Upper lobe of left lung (tissue), 6 donors: Measurements from ENCODE around the gene HMGN4. TPM values are rescaled to one million over a fixed set of nuclear protein-coding genes. Genes with fewer than 3 reads are reported as not detected.
"Not testable (repeated sequence)": the region's sequence is repeated elsewhere in the genome, so short reads cannot be mapped to it uniquely, and the experiment has no call there.

Experiments used
- ATAC-seq, 2 donors: fragments of 200-7000 bp; cut with Tn5 transposase; one replicate each; pipeline ENCODE4 v1.9.1; 2022; ENCODE audit warnings: mild to moderate bottlenecking in 2 of 2, moderate library complexity in 2 of 2; ENCODE audit not compliant: low FRiP score in 2 of 2
- DNase-seq, 2 donors: peaks; one replicate each; pipeline ENCODE4 v3.0.0-alpha.2; 2019 to 2020
- H3K27ac ChIP-seq, 4 donors: fragments of 200-600 bp; sonication (generic); one replicate each; pipeline ENCODE4 v1.5.1; 2016 to 2019
- H3K27me3 ChIP-seq, 4 donors: fragments of 200-600 bp; sonication (generic); one replicate each; pipeline ENCODE4 v1.5.1; 2017 to 2019
- H3K36me3 ChIP-seq, 4 donors: fragments of 200-600 bp; sonication (generic); one replicate each; pipeline ENCODE4 v1.5.1; 2016 to 2019
- H3K4me1 ChIP-seq, 4 donors: fragments of 200-600 bp; sonication (generic); one replicate each; pipeline ENCODE4 v1.5.1; 2018 to 2019
- H3K4me3 ChIP-seq, 4 donors: fragments of 200-600 bp; sonication (generic); one replicate each; pipeline ENCODE4 v1.5.1; 2017 to 2019; ENCODE audit warnings: mild to moderate bottlenecking in 2 of 4, moderate library complexity in 1 of 4
- H3K9me3 ChIP-seq, 4 donors: fragments of 200-600 bp; sonication (generic); one replicate each; pipeline ENCODE4 v1.5.1; 2018 to 2019
- CTCF ChIP-seq, 6 experiments: fragments of 450-650 bp in 4 of 6; fragments of 200-600 bp in 2 of 6; sonication (generic) in 2 of 6; IDR thresholded peaks; one replicate each; pipeline ENCODE4 v1.5.1; 2016 to 2019; ENCODE audit warnings: antibody characterized with exemption in 6 of 6
- EP300 ChIP-seq, 4 donors: sonication (generic); formaldehyde crosslinking; IDR thresholded peaks; one replicate each; pipeline ENCODE4 v1.5.1; 2017; ENCODE audit warnings: antibody characterized with exemption in 4 of 4, control low read depth in 2 of 4
- POLR2A ChIP-seq, 4 donors: fragments of 450-650 bp; IDR thresholded peaks; one replicate each; pipeline ENCODE4 v1.5.1; 2016 to 2017; ENCODE audit warnings: antibody characterized with exemption in 4 of 4, mild to moderate bottlenecking in 2 of 4
- POLR2AphosphoS5 ChIP-seq, 2 donors: sonication (generic); formaldehyde crosslinking; IDR thresholded peaks; one replicate each; pipeline ENCODE4 v1.5.1; 2017; ENCODE audit warnings: antibody characterized with exemption in 2 of 2
- WGBS, 2 donors: methylation state at CpG; one replicate each; pipeline ENCODE4 v1.1.5; 2017 to 2018; 5-methylcytosine and 5-hydroxymethylcytosine counted together
- total RNA-seq, 6 donors: library from RNA; depleted of rRNA in 4 of 6; stranded (reverse); fragments of >200 nt in 4 of 6; gene quantifications; one replicate each; pipeline versions ENCODE4 v1.1.0 to v1.2.1, GENCODE V29; 2016 to 2021
- donor health status: DM: no; HTN: no; CAD: no; lungs with moderate emphysema.
- donor health status: DM: no; HTN: yes; CAD: no; lungs with severe emphysema.

HMGN4 gene
- total RNA-seq, 6 donors from 2014 or later = 35.6 to 76.7 (median 45.5) TPM

DNA sequence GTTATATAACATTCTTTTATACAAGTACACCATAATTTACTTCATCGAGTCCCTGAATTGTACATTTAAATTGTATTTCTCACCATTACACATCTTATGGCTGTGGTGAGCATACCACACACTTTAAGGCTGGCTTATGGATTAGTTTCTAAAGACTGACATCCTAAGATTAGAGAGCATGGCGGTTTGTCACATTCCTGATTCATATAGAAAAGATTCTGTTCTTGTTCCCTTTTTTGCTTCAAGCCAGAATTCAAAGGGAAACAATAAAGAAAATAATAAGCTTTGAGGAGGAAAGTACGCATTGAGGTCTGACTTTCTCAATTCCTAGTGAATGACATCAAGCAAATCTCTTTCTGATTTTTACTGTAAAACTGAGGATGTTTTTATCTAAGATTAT lies 35.5 kb upstream of the HMGN4 start:
- no peak for TF ChIP-seq POLR2A (IDR thresholded peaks at IDR 0.05)
- TF ChIP-seq POLR2AphosphoS5 (IDR thresholded peaks at IDR 0.05) = no peak
- TF ChIP-seq EP300 (IDR thresholded peaks at IDR 0.05) = no peak
- no peak for TF ChIP-seq CTCF (IDR thresholded peaks at IDR 0.05)
- DNase-seq = no peak
- no peaks in the 10 kb centered on the region for H3K9me3 ChIP-seq
- peaks cover 0 to 16% (median 2%) of the 10 kb centered on the region in 4 donors for H3K27me3 ChIP-seq
- 85 to 91% methylated on average over 3 of the region's 3 CpGs for WGBS, 2 donors
- peaks cover 9 to 11% (median 9%) of the 10 kb centered on the region in 4 donors for H3K4me1 ChIP-seq
- H3K27ac ChIP-seq = no peak overlapping the region
- H3K36me3 ChIP-seq = no peaks in the 10 kb centered on the region
- no peak for ATAC-seq
- no peak overlapping the region for H3K4me3 ChIP-seq

DNA sequence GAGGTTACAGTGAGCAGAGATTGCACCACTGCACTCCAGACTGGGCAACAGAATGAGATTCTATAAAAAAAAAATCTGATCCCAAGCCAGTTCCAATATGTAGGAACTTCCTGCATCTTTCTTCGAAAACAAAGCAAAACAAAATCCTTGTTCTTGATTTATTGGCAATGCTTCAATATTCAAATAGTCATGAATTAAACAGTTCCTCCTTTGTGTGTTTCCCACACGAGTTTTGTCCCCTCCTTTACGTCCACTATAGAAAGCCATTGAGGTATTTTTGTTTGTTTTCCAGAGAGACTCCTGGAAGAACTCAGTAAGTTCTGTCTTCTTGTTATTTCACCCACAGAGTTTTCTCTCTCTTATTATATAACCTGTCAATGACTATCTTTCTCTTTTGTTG lies 30.5 kb upstream of the HMGN4 start:
- 63 to 65% methylated on average over 3 of the region's 3 CpGs for WGBS, 2 donors
- no peaks in the 10 kb centered on the region for H3K9me3 ChIP-seq
- no peaks in the 10 kb centered on the region for H3K36me3 ChIP-seq
- peaks cover 0 to 2% (median 0%) of the 10 kb centered on the region in 4 donors for H3K27me3 ChIP-seq
- DNase-seq (no peak), ATAC-seq (no peak)
- no peaks in the 10 kb centered on the region for H3K4me1 ChIP-seq
- no peak overlapping the region for H3K4me3 ChIP-seq
- TF ChIP-seq POLR2A (IDR thresholded peaks at IDR 0.05) (no peak), EP300 (IDR thresholded peaks at IDR 0.05) (no peak), CTCF (IDR thresholded peaks at IDR 0.05) (no peak), POLR2AphosphoS5 (IDR thresholded peaks at IDR 0.05) (no peak)
- H3K27ac ChIP-seq = no peak overlapping the region

DNA sequence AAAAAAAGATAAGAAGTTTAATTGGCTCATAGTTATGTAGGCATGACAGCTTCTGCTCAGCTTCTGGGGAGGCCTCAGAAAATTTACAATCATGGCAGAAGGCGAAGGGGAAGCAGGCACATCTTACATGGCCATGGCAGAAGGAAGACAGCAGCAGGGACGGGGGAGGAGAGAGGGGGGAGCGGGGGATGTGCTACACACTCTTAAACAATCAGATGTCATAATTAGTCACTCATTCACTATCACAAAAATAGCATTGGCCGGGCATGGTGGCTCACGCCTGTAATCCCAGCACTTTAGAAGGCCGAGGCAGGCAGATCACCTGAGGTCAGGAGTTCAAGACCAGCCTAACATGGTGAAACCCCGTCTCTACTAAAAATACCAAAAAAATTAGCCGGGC lies 27.1 kb upstream of the HMGN4 start:
- H3K4me3 ChIP-seq, H3K9me3 ChIP-seq, DNase-seq, H3K27ac ChIP-seq, H3K36me3 ChIP-seq, ATAC-seq, H3K4me1 ChIP-seq, H3K27me3 ChIP-seq: not testable (repeated sequence)
- 85 to 90% methylated on average over 8 of the region's 8 CpGs for WGBS, 2 donors

GRCh38 chr6:26514984-26515383 lies 23.2 kb upstream of the HMGN4 start:
- TF ChIP-seq EP300 (IDR thresholded peaks at IDR 0.05) = no peak
- no peak for DNase-seq
- no peak for ATAC-seq
- no peak overlapping the region for H3K27ac ChIP-seq
- H3K4me1 ChIP-seq = no peaks in the 10 kb centered on the region
- no peak overlapping the region for H3K4me3 ChIP-seq
- no peaks in the 10 kb centered on the region for H3K9me3 ChIP-seq
- WGBS, 2 donors = 83 to 94% methylated on average over 2 of the region's 2 CpGs
- H3K36me3 ChIP-seq = no peaks in the 10 kb centered on the region
- H3K27me3 ChIP-seq = no peaks in the 10 kb centered on the region

- H3K27ac ChIP-seq = no peak overlapping the region
- no peaks in the 10 kb centered on the region for H3K9me3 ChIP-seq
- ATAC-seq (no peak), DNase-seq (no peak)
- 74 to 79% methylated on average over 9 of the region's 9 CpGs for WGBS, 2 donors
- H3K4me3 ChIP-seq = no peak overlapping the region
- H3K4me1 ChIP-seq = peaks cover 4 to 5% (median 4%) of the 10 kb centered on the region in 4 donors
- H3K36me3 ChIP-seq = no peaks in the 10 kb centered on the region
- TF ChIP-seq POLR2AphosphoS5 (IDR thresholded peaks at IDR 0.05) (no peak), CTCF (IDR thresholded peaks at IDR 0.05) (no peak), POLR2A (IDR thresholded peaks at IDR 0.05) (no peak), EP300 (IDR thresholded peaks at IDR 0.05) (no peak)
- no peaks in the 10 kb centered on the region for H3K27me3 ChIP-seq
These were observed 21.4 kb upstream of the HMGN4 start for GRCh38 chr6:26516481-26517427.

- no peak overlapping the region for H3K27ac ChIP-seq
- WGBS, 2 donors = 96 to 100% methylated on average over 2 of the region's 2 CpGs
- ATAC-seq = no peak
These were observed 18.8 kb upstream of the HMGN4 start for GRCh38 chr6:26519359-26519758.

More at GRCh38 chr6:26519359-26519758, 18.8 kb upstream of the HMGN4 start:
- H3K4me3 ChIP-seq = no peak overlapping the region
- H3K4me1 ChIP-seq = peaks cover 4 to 19% (median 14%) of the 10 kb centered on the region in 4 donors
- H3K36me3 ChIP-seq = no peaks in the 10 kb centered on the region
- H3K9me3 ChIP-seq = no peaks in the 10 kb centered on the region
- DNase-seq = no peak
- TF ChIP-seq POLR2A (IDR thresholded peaks at IDR 0.05) (no peak), POLR2AphosphoS5 (IDR thresholded peaks at IDR 0.05) (no peak), EP300 (IDR thresholded peaks at IDR 0.05) (no peak), CTCF (IDR thresholded peaks at IDR 0.05) (no peak)
- H3K27me3 ChIP-seq = no peaks in the 10 kb centered on the region
